H1 (cell line): Measurements from ENCODE around the gene SIRT5. TPM values are rescaled to one million over a fixed set of nuclear protein-coding genes. Genes with fewer than 3 reads are reported as not detected.

ENCODE experiments used
- BACH1 ChIP-seq: IDR thresholded peaks from 2 replicates; pipeline ENCODE4 v1.6.1; 2012; ENCODE audit warnings: low read length, improper control_type of control experiment
- RAD21 ChIP-seq, 2 experiments: IDR thresholded peaks in 1 of 2; conservative IDR thresholded peaks in 1 of 2; 2 replicates each; pipeline ENCODE4 v1.6.1; 2011; ENCODE audit warnings: low read depth in 2 of 2, low read length in 2 of 2, improper control_type of control experiment in 1 of 2, inconsistent platforms in 1 of 2, mild to moderate bottlenecking in 1 of 2, moderate library complexity in 1 of 2
- polyA plus RNA-seq, 7 experiments: library from polyadenylated mRNA; depleted of rRNA in 3 of 7; stranded (reverse) in 5 of 7; unstranded in 2 of 7; fragments of >200 nt in 5 of 7; fragments of 200-250 nt in 2 of 7; gene quantifications; 1 replicate in 5 of 7; 2 replicates in 1 of 7; 4 replicates in 1 of 7; pipeline versions ENCODE4 v1.2.1 to v1.2.3, GENCODE V29; 2011 to 2013; ENCODE audit warnings: missing spikeins in 2 of 7, mixed read lengths in 2 of 7
- total RNA-seq: library from RNA; stranded (reverse); fragmentation: NEBNext Ultra II Directional; extraction: Animal tissue kit (Norgen Biotek cat#: 25700); gene quantifications from 2 replicates; pipeline ENCODE4 v1.2.1, GENCODE V29; 2021

SIRT5 gene
- total and polyA plus RNA-seq, 2 of the 8 experiments (the other 6 are each of a cell fraction or from before 2014, with no cell fraction given): 7.4 to 14.7 TPM

DNA sequence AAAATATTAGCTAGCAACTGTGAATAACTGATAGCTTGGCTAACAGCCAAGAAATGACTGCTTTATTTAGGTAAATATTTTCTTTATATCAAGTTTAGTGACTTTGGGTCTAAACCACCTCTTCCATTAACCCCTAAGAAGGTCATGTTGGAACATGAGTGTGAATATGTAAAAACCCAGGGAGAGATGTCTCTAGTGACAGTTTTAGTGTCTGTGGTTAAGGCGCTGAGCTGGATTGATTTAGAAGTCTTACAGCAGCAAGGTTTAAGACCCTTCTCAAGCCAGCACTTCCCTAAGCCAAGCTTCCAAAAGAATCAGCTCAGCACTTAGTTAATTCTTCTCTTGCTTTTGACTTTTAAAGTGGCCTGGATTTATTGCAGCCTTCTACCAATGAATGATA lies 11.4 kb upstream of the SIRT5 start (continued):
- TF ChIP-seq RAD21 (IDR thresholded peaks at IDR 0.05 in 1 of 2, conservative IDR thresholded peaks at IDR 0.05 in 1 of 2; ENCODE audit: low read depth in 2 of 2, low read length in 2 of 2) (no peak), BACH1 (no peak)
